Fibroblast of peridontal ligament (primary cell): Measurements from ENCODE around the gene MAN2A1.
"Not testable (repeated sequence)": the region's sequence is repeated elsewhere in the genome, so short reads cannot be mapped to it uniquely, and the experiment has no call there.

Source experiments
- DNase-seq: peaks from one replicate; pipeline ENCODE4 v3.0.0-alpha.2; 2010; ENCODE audit errors: extremely low read depth

The MAN2A1 gene

DNA sequence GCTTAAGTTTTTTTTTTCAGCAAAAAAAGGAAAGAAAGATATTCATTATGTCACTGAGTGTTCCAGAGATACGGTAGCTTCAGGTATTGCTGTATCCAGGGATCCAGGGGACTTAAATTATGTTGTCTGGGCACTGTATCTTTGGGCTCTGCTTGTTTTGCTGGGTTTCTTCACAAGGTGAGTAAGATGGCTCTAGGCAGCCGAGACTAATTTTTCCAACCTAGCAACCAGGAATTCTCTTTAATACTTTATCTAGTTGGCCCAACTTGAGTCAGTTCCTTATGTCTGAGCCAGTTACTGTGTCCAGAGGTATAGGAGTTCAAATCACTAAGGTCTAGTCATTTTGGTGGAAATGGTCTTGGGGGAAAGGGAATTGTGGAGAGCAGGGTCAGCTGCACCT is 66.0 kb downstream of the MAN2A1 start:
- no peak for DNase-seq

DNA sequence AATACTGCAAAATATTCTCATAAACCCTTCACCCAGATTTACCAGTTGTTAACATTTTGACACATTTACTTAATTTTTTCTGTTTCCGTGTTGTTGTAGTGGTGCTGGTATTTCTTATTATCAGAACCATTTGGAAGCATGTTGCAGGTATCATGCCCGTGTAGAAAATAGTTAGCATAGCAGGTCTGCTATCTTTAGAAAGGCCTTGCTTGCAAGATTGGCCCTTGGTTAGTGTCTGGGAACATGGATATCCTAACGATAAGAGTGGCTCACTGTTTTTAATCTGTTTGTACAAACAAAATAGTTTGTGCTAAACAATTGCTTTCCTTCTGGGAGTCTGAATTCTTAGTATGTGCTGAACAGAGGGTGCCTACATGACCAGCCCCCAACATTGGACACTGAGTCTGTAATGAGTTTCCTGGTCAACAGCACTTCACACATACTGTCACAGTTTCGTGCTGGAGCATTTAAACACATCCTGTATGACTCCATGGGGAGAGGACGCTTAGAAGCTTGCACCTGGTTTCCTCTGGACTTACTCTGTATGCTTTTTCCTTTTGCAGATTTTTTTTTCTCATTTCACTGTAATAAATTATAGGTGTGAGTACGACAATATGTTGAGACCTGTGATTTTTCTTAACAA is 66.9 kb downstream of the MAN2A1 start:
- no peak for DNase-seq

DNA sequence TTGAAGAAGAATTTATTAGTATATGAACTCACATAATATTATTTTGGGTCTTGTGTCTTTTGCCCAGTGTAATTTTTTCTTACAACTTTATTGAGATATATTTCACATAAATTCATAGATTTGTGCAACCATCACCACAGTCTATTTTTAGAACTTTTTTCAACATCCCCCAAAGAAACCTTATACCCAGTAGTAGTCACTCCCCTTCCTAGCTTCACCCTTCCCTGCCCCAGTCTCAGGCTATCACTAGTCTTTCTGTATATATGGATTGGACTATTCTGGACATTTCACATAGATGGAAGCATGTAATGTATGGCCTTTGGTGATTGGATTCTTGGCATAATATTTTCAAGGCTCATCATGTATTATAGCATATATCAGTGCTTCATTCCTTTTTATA is 67.8 kb downstream of the MAN2A1 start:
- DNase-seq: no peak

DNA sequence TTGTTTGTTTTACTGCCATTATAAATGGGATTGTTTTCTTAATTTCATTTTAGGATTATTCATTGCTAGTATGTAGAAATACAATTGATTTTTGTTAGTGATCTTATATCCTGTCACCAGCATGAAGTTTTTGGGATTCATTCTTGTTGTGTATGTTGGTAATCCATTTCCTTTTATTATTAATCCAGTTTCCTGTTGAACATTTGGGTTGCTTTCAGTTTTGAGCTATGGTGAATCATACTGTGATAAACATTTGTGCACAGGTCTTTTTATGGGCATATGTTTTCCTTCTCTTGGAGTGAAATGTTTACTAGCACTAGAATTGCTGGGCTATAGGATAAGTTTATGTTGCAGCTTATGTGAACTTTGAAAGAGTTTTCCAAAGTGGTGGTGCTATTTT is 69.6 kb downstream of the MAN2A1 start:
- peak; percentile 26 for DNase-seq

DNA sequence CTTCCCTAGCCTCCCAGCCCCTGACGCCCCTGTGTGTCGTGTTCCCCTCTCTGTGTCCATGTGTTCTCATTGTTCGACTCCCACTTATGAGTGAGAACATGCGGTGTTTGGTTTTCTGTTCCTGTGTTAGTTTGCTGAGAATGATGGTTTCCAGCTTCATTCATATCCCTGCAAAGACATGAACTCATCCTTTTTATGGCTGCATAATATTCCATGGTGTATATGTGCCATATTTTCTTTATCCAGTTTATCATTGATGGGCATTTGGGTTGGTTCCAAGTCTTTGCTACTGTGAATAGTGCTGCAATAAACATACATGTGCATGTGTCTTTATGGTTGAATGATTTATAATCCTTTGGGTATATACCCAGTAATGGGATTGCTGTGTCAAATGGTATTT is 70.4 kb downstream of the MAN2A1 start:
- not testable (repeated sequence) for DNase-seq

DNA sequence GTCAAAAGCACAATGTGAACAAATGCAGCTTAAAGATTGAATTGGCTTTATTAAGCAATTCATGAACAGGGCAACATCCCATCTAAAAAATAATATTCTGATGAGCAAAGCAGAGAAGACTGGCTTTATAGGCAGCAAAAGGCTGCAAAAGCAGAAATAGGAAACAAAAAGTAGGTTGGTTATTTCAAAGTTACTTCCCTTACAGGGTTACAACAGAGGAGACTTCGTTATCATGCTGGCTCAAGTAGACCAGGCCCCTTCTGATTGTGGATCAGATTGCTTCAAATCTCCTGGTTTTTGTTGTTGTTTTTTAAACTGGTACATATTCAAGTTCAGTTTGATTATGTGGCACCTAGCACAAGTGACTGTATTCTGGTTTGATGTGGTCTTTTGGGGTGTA is 73.1 kb downstream of the MAN2A1 start:
- DNase-seq: no peak

DNA sequence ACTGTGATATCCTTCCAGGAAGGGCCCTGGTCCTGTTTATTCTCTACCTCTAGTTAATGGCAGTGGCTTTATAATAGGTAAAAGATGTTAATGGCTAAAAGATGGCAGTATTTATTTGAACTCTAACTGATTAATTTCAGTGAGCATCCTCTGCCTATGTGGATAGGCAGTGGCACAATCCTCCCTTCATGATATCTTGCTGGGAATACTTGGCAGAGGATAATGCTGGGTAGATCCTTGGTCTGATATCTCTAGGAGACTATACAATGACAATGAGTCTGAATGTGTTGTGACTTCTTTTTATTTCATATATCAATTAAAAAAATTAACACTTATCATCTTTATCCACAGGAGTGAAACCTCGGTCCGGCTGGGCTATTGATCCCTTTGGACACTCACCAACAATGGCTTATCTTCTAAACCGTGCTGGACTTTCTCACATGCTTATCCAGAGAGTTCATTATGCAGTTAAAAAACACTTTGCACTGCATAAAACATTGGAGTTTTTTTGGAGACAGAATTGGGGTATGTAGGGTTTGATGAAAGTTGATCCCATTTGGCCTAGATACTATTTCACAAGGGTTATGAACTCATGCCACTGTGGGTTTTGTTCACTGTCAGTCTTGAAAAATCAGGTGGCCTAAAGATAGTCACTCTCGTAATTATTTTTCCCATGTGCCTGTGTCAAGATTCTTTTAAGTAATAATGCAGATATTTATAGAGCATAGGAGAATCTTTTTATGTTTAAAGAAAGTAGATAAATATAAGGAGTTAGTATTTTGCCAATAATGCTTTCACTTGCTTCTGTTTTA is 77.7 kb downstream of the MAN2A1 start:
- no peak for DNase-seq

DNA sequence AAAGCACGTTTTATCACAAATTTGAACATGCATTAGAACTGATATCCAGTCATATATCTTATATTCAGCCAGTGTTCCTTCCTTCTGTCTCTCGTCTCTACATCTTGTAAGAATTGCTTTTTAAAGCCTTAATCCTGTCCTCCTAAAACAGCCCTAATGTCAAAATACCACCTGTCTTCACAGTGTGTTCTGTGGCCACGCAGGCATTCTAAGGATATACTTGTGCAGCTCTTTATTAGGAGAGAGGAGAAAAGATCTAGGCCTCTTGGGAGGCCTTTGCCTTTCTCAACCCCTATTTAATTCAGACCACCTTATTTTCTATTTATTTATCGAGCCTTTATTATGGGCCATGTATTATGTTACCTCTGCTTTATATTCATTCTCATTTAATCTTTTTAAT is 78.3 kb downstream of the MAN2A1 start:
- DNase-seq: no peak

DNA sequence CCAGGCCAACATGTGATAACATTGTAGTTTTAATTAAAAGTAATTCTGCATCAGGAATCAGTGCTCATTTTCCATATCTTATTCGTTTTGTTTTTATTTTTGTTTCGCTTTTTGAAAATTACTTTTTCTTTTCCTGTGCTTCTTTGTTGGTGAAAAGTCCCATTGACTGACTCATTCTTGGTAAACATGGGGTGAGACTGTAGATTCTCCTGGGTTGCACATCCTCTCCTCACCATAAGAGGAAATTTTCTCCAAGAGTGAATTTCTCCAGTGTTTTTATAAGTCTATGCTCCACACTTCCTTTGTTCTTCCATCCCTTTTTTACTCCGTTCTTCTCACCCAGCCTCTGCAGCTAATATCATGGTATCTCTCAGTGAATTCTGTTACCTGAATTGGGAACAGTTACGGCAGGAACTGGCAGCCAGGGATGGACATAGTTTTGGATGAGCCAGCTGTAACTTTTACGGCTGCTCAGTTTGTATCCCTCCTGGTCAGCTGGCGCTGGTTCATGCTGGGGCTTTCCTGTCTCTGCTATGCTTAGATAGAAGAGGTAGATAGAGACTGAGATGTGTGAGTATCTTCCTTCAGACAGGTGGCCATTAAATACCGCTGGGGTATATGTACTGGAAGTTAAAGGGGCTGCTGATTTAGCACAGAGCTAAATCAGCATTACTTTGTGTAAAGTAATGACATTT is 80.0 kb downstream of the MAN2A1 start:
- no peak for DNase-seq

DNA sequence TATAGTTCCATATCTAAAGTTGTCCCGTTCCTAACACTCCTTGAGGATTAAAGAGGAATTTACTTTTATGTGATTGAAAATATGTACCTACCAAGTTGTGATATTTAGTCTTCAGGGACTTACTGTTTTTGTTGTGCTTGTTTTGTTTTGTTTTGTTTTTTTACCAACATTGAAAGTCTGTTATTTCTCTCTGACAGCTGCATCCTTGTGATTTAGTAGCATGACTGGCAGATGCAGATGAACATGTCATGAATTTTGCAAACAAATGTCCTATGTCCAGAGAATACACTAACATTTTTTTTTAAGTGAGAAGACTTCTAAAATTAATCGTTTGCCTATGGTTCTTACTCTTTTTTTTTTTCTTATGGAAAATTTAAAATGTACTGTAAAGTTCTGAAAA is 85.4 kb downstream of the MAN2A1 start:
- no peak for DNase-seq

DNA sequence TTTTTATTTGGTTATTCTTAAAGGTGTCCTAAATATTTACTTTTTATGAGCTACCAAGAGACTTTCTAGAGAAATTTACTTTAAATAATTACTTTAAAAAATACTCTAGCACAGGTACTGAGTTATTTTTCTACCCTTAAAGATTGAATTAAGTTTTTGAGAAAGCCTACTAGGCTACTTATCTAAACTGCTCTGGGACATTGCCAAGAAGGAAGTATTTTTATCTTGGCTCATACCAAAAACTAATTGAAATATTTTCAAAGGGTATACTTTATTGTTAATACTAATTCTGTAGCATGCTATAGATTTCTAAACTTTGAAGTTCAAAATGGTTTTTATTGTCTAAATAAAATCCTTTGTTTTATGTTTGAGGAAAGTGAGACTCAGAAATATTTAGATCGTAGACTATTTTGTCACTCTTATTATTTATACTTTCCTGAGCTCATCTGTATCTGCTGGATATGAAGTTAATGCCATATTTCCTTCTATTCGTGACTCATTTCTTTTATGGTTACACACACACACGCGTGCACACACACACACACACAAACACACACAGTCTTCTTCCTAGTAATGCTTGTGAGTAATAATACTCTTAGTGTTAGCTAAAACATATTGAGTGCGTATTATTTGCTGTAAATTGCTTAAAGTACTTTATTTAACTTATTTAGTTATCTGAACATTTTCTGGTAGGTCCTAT is 89.5 kb downstream of the MAN2A1 start:
- DNase-seq: no peak

DNA sequence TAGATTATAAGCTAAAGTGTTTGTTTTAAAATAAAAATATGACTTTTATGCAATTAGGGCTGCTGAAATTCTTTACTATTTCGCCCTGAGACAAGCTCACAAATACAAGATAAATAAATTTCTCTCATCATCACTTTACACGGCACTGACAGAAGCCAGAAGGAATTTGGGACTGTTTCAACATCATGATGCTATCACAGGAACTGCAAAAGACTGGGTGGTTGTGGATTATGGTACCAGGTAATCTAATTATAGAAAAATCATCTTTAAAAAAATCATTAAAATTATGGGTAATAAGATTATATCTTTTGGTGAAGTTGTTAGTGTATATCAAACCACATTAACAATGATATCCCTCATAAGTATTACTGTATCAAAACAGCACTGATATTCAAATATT is 95.0 kb downstream of the MAN2A1 start:
- DNase-seq: no peak

DNA sequence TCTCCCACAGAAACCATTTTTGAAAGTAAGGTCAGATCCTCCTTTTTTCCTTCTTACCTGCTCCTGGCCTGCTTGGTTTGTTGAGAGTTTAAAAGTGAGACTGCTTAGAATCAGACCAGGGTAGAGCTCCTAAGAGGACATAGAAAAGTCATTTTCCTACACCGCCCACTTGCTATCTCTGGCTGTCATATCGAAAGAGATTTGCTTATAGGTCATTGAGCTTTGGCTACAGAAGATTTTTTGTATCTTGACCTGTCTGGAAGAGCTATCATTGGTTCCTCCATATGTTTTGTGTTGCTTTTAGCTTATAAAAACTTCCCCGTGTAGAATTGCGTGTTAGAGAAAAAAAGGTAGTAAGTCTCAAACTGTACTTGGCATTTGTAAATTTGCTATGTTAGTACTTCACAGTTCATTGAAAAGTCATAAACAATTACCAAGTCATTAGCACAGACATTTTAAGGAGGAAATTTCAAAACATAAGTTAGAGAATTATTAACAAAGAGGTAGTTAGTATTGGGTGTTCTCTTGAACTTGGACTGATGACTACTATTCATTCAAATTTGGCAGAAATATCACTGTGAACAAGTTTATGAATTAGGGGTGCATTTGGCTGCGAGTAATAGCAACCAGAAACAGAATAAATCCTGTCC is 96.6 kb downstream of the MAN2A1 start:
- no peak for DNase-seq

DNA sequence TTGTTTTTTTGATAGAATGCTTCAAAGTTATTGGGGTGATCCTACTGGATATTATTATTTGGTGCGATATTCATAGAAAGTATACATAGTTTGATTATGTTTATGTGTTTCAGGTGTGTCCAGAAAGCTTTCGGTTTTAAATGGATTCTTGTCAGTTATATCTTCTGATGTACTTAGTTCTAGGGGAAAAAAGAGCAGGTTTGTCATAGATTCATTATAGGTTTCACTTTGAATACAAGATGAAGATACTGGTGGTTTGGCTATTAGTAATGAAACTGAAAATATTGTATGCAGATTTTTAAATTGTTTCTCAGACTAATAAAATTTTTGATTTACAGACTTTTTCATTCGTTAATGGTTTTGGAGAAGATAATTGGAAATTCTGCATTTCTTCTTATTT is 98.9 kb downstream of the MAN2A1 start:
- DNase-seq: no peak

DNA sequence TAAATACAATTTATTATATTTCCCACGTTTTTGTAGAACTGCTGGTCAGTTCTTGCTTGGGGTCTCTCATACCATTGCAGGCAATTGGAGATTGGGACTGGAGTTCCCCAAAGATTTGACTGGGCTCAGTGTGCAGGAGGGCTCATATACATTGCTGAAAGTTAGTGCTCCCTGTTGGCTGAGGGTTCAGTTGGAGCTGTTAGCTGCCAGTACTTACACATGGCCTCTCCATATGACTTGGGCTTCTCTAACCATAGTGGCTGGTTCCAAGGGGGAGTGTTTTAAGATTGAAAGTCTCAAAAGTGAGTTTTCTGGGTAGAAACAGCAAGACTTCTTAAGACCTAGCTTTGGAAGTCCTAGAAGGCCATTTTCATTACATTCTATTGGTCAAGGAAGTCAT is 102.9 kb downstream of the MAN2A1 start:
- DNase-seq: no peak

DNA sequence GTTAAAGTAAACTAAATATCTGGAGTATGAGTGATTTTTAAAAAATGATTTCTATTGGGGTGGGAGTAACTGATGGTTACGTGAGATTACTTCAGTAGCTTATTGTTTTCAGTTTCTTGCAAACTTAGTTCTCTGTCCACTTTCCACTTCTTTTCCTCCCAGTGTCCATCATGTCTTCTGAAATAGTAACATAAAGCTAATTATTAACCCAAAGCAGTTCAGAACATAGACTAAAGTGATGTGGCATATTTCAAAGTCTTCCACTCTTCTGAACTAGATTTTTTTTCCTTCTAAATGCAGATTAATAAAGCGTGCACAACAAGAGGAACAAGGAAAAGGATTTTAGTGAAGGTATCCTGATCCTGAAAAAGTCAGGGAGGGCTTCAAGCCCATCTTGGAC is 114.1 kb downstream of the MAN2A1 start:
- DNase-seq: no peak

DNA sequence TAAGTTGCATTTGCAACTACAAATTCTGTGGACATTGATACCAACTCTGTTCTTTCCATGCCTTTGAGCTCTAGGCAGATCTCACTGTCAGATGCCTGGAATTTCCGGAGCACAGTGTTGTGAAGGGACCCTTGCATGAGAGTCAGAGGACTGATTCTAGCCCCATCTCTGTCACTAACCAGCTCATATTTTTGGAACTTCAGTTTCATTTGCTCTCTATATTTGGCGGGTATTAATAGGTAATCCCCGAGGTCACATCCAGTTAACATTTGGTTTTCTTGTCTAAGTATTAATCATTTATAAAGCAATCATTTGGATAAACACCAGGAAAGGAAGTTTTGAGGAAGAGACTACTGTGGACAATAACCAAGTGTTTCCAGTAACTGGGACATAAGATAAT is 115.7 kb downstream of the MAN2A1 start:
- no peak for DNase-seq

DNA sequence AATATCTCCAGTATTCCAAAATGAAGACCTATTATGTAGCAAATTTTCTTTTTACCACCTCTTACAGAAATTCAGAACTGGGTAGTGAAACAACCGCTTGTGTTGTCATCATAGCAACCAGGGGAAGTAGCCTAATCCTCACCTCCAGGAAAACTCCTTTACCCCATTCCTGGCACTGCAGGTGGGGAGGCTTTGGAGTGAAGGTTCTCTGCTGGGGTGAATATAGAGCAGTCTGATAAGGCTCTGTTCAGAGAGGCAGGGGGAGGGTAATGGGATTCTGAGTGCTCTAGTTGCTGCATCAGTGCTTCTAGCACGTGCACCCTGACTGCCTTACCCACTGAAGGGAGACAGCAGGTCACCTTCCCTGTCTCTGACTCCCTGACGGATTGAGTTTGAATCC is 116.2 kb downstream of the MAN2A1 start:
- no peak for DNase-seq

DNA sequence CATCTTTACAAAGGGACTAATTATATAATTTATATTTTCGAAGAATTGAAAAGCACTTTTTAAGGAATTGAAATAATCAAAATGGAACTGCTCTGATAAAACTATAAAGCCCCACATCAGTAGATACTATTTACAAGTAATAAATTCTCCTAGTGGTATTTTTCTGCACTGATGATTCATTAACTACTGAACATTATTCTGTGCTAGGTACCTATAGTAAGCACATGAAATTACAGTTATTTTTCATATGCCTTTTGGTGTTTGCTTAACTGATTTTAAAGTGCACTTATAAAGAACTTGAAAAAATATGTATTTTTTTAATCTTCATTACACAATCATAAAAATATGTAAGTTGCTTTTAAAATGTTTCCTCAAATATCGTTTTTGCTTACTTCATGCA is 123.0 kb downstream of the MAN2A1 start:
- DNase-seq: no peak

DNA sequence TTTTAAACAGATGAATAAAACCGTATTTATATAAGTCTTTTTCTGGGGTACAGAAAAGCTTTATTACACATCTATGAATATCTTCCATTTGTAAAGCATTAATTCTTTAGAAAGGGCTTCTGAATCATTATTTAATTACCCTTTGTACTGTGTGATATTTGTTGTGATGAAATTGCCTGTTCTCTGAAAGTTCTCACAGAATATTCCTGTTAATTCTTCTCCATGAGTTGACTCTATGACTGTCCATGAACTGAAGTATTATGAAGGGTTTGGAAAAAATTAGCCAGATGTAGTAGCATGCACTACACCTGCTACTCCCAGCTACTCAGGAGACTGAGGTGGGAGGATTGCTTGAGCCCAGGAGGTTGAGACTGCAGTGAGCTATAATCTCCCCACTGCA is 127.0 kb downstream of the MAN2A1 start:
- DNase-seq: no peak

DNA sequence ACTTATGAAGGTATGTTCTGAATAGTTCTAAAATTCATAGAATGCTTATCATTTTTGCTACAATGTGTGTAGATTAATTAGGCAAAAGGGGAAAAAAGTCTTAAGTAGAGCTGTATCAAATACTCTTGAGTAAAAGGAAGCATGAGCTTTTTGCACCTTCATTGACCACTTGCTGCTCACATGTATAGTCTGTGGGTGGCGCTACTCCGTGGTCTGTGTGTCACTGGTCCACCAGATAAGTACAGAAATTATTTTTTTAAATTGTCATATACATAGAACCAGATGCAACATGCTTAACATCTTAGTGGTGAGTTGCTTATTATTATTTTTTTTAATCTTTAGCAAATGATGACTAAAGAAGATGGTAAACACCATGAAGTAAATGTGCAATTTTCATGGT is 130.2 kb downstream of the MAN2A1 start:
- DNase-seq: no peak

DNA sequence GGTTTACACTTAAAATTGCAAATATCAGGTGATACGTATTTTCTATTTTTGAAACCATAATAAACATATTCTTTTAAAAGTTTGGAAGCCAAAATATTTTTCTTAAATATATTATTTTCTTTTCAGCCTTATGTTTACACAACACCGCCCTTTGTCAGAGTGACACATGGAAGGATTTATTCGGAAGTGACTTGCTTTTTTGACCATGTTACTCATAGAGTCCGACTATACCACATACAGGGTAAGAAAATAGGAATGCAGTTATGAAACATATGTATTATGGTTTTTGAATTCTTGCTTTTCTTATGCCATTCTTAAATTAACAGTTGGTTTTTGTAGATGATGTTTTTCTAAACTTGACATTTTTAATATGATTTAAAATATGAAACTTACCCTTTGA is 133.9 kb downstream of the MAN2A1 start:
- peak; percentile 57 for DNase-seq
